ENCODE results near the gene MAGIX. TPM values are rescaled to one million over a fixed set of nuclear protein-coding genes. Genes with fewer than 3 reads are reported as not detected.
"Not testable (repeated sequence)": the region's sequence is repeated elsewhere in the genome, so short reads cannot be mapped to it uniquely, and the experiment has no call there.

Gene MAGIX
- total and polyA plus RNA-seq, 2 donors, result 1.3 to 3.0 TPM

DNA sequence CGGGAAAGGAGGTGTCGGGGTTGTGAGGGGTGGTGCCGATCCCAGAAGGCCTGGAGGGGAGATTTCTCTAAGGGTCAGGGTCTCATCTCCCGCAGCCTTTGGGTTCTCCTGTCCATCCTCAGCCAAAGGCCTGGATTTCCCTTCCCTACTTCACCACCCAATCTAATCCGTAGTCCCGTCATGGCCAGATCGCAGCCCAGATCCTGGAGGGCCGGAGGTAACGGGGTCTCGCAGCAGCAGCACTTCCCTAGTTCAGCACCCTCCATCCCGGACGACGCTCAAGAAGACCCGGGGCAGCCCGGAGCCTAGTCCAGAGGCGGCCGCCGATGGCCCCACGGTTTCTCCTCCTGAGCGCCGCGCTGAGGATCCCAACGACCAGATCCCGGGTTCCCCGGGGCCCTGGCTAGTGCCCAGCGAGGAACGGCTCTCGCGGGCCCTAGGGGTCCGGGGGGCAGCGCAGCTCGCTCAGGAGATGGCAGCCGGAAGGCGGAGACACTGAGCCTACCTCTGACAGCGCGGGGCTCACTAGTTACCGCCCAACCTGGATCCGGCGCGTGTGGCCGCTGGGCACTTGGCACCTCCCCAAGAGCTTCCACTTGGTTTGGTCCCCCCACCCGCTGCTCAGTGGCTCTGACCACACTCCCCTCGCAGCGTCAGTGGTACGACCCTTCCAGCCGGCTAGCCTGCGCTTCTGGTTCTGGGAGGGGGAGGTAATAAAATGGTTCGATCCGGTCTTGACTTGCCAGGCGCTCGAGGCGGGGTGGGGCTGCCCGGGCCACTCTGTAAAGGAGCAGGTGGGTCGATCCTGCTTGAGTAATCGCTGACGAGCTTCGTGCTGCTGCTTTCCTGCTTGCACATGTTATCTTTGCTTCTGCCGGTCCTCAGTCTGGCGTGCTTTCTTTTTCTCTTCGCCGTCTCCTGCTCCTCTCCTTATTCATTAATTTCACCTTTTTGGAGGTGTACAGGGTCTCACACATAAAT lies 3.6 kb downstream of the MAGIX start:
- H3K4me3 ChIP-seq (ENCODE audit: low read length in 2 of 2), result peak overlapping the region; percentile 40 to 50
- peak in 3 of 9 donors; percentile 40 to 69 (median 44) for DNase-seq (ENCODE audit: low read depth in 6 of 9, low spot score in 9 of 9)

DNA sequence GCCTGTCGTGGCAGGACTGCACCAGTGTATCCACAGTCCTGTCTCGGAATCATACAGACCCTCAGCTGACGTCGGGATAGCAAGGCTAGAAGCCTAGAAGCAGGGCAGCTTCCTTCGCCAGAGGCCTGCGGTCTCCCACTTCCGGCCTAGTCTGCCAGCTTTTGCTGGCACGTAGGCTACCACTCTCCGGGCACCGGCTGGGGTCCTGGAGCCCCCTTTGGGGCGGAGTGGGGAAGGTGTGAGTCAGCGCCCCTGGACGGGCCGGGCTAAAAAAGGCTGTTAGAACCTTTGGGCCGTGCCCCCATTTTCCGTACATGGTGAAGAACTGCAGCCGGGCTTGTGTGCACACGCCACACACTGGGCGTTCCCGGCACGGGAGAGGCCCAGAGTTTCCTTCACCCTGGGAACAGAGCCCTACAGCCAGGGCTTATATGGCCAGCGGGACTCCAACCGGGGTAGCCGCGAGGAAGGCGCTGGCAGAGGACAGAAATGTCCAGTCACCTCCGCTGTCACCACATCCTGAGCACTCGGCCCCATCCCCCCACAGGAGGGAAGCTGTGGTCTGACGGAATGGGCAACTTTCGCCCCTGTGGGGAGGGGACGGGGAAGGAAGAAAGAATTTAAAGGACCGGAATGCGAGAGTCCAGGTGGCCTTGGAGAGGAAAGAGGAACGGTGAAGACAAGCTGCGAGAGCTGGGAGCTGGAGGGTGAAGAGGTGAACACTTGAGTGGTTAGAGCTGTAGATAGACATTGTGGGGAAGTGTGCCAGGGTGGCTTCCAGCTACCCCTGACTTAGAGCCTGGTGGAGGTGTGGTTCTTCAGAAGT lies 4.6 kb downstream of the MAGIX start:
- Histone ChIP-seq H3K4me3 (ENCODE audit: low read length in 2 of 2) (peak overlapping the region; percentile 40 to 50), H3K27ac (ENCODE audit: low read depth in 1 of 2, low read length in 1 of 2) (peak overlapping the region; percentile 87 to 92)

More for the DNA sequence above, 3.6 kb downstream of the MAGIX start:
- Histone ChIP-seq H3K4me1 (ENCODE audit: control insufficient read depth in 2 of 2, insufficient read depth in 2 of 2, low read length in 2 of 2) (peaks cover 7 to 31% of the 10 kb centered on the region in 2 donors), H3K9me3 (ENCODE audit: control insufficient read depth in 2 of 2, insufficient read depth in 1 of 2, low read length in 1 of 2) (peaks cover 0 to 17% of the 10 kb centered on the region in 2 donors), H3K27me3 (ENCODE audit: control insufficient read depth in 2 of 2, insufficient read depth in 1 of 2, low read length in 1 of 2) (no peaks in the 10 kb centered on the region), H3K36me3 (ENCODE audit: control insufficient read depth in 2 of 2, insufficient read depth in 2 of 2, low read length in 1 of 2) (no peaks in the 10 kb centered on the region), H3K27ac (ENCODE audit: low read depth in 1 of 2, low read length in 1 of 2) (peak overlapping the region; percentile 87 to 92)
- 10% methylated on average over 61 of the region's 61 CpGs for WGBS

DNA sequence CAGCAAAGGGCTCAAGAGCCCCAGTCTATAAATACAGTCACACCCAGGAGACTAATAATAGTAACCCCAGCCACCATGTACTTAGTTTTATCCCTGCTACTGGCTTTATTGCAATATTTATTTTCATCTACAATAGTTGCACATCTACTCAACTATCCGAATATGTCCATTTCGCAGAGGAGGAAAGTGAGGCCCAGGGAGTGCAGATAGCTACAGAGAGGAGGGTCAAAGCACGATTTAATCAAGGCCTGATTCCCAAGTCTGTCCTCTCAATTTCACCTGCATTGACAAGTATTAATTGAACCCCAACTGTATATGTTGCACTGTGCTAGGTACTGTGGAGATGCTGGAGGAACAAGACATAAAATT lies 5.2 kb downstream of the MAGIX start:
- no peaks in the 10 kb centered on the region for H3K27me3 ChIP-seq (ENCODE audit: control insufficient read depth in 2 of 2, insufficient read depth in 1 of 2, low read length in 1 of 2)
- H3K9me3 ChIP-seq (ENCODE audit: control insufficient read depth in 2 of 2, insufficient read depth in 1 of 2, low read length in 1 of 2), result peaks cover 0 to 22% of the 10 kb centered on the region in 2 donors
- H3K27ac ChIP-seq (ENCODE audit: low read depth in 1 of 2, low read length in 1 of 2), result peak overlapping the region in 1 of 2 donors; percentile 92
- H3K4me3 ChIP-seq (ENCODE audit: low read length in 2 of 2), result no peak overlapping the region
- DNase-seq (ENCODE audit: low read depth in 6 of 9, low spot score in 9 of 9), result no peak
- peaks cover 7 to 37% of the 10 kb centered on the region in 2 donors for H3K4me1 ChIP-seq (ENCODE audit: control insufficient read depth in 2 of 2, insufficient read depth in 2 of 2, low read length in 2 of 2)
- WGBS, result 46% methylated on average over 3 of the region's 3 CpGs
- H3K36me3 ChIP-seq (ENCODE audit: control insufficient read depth in 2 of 2, insufficient read depth in 2 of 2, low read length in 1 of 2), result no peaks in the 10 kb centered on the region

More for the DNA sequence above, 4.6 kb downstream of the MAGIX start:
- peak in 3 of 9 donors; percentile 42 to 72 (median 51) for DNase-seq (ENCODE audit: low read depth in 6 of 9, low spot score in 9 of 9)
- Histone ChIP-seq H3K36me3 (ENCODE audit: control insufficient read depth in 2 of 2, insufficient read depth in 2 of 2, low read length in 1 of 2) (no peaks in the 10 kb centered on the region), H3K27me3 (ENCODE audit: control insufficient read depth in 2 of 2, insufficient read depth in 1 of 2, low read length in 1 of 2) (no peaks in the 10 kb centered on the region), H3K9me3 (ENCODE audit: control insufficient read depth in 2 of 2, insufficient read depth in 1 of 2, low read length in 1 of 2) (peaks cover 0 to 22% of the 10 kb centered on the region in 2 donors), H3K4me1 (ENCODE audit: control insufficient read depth in 2 of 2, insufficient read depth in 2 of 2, low read length in 2 of 2) (peaks cover 7 to 34% of the 10 kb centered on the region in 2 donors)
- WGBS, result 2% methylated on average over 35 of the region's 35 CpGs

DNA sequence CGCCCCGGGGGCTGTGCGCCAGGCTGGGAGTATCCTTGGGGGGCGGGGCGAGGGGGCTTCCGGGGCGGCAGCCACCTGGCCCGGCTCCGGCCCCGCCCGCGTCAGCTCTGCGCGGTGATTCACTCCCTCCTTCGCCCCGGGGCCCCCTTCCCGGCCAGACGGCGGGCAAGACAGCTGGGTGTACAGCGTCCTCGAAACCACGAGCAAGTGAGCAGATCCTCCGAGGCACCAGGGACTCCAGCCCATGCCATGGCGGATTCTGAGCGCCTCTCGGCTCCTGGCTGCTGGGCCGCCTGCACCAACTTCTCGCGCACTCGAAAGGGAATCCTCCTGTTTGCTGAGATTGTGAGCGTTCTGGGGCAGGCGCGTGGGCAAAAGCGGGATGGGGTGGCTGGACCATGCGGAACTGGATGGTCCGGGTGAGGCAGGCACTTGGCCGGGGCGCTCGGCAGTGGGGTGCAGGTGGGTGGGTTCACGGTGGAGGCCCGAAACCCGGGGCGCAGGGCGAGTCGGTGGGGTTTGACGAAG lies 9.3 kb downstream of the MAGIX start, which contains the start of gene PLP2:
TSS of gene PLP2 (plus strand) at position 147 of the 528 bp plus-strand sequence. CDS start at position 250, 103 bp downstream.
- Histone ChIP-seq H3K27ac (ENCODE audit: low read depth in 1 of 2, low read length in 1 of 2) (peak within 1 kb of the TSS; percentile 82 to 90), H3K9me3 (ENCODE audit: control insufficient read depth in 2 of 2, insufficient read depth in 1 of 2, low read length in 1 of 2) (peaks cover 0 to 8% of the 10 kb centered on the region in 2 donors), H3K4me3 (ENCODE audit: low read length in 2 of 2) (peak within 1 kb of the TSS; percentile 54 to 68), H3K4me1 (ENCODE audit: control insufficient read depth in 2 of 2, insufficient read depth in 2 of 2, low read length in 2 of 2) (peaks cover 5 to 26% of the 10 kb centered on the region in 2 donors), H3K36me3 (ENCODE audit: control insufficient read depth in 2 of 2, insufficient read depth in 2 of 2, low read length in 1 of 2) (peaks cover 15 to 18% of the 10 kb centered on the region in 2 donors), H3K27me3 (ENCODE audit: control insufficient read depth in 2 of 2, insufficient read depth in 1 of 2, low read length in 1 of 2) (no peaks in the 10 kb centered on the region)
- WGBS, result under 1% methylated on average over 46 of the region's 46 CpGs
- DNase-seq (ENCODE audit: low read depth in 6 of 9, low spot score in 9 of 9), result peak in 5 of 9 donors; percentile 46 to 70 (median 51)

DNA sequence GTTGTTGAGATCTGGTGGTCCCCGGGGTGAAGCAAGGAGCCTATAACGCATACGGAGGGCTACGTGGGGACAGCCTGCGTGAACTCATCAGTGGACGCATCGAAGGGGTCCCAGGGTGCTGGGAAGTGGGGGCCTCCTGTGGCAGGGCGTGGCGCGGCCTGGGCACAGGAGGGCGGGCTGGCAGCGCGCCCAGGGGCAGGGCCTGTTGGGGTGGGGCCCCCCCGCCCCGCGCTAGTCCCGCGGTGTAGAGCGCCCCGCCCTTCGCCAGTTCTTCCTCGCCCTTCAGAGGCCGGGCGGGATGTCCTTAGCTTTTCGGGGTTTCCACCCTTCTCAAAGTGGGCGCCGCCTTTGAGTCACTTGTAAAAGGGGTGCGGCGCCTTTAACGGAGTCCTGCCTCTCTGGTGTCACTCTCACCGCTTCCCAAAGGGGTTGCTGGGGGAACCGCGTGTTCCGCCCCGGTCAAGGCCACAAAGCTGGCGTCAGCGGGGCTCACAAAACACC lies 9.8 kb downstream of the MAGIX start:
- peak overlapping the region; percentile 54 to 68 for H3K4me3 ChIP-seq (ENCODE audit: low read length in 2 of 2)
- H3K9me3 ChIP-seq (ENCODE audit: control insufficient read depth in 2 of 2, insufficient read depth in 1 of 2, low read length in 1 of 2), result peaks cover 0 to 8% of the 10 kb centered on the region in 2 donors
- under 1% methylated on average over 33 of the region's 37 CpGs for WGBS
- peaks cover 15 to 20% of the 10 kb centered on the region in 2 donors for H3K36me3 ChIP-seq (ENCODE audit: control insufficient read depth in 2 of 2, insufficient read depth in 2 of 2, low read length in 1 of 2)
- no peaks in the 10 kb centered on the region for H3K27me3 ChIP-seq (ENCODE audit: control insufficient read depth in 2 of 2, insufficient read depth in 1 of 2, low read length in 1 of 2)
- DNase-seq (ENCODE audit: low read depth in 6 of 9, low spot score in 9 of 9), result peak in 2 of 9 donors; percentile 44 to 65
- peak overlapping the region; percentile 82 to 90 for H3K27ac ChIP-seq (ENCODE audit: low read depth in 1 of 2, low read length in 1 of 2)
- peaks cover 4 to 21% of the 10 kb centered on the region in 2 donors for H3K4me1 ChIP-seq (ENCODE audit: control insufficient read depth in 2 of 2, insufficient read depth in 2 of 2, low read length in 2 of 2)

DNA sequence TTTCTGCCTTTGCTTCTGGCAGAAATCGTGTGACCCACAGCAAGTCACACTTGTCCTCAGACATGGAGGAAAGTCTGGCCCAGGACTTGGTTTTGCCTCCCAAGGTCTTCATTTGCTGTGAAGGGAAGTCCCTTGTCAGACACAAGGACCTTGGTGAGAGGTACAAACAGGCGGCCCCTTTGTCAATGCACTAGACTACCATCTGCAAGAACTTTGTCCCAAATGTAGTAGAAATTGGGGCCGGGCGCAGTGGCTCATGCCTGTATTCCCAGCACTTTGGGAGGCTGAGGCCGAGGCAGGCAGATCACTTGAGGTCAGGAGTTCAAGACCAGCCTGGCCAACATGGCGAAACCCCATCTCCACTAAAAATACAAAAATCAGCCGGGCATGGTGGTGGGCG lies 11.0 kb downstream of the MAGIX start:
- H3K36me3 ChIP-seq (ENCODE audit: control insufficient read depth in 2 of 2, insufficient read depth in 2 of 2, low read length in 1 of 2), result peaks cover 24% of the 10 kb centered on the region in 2 donors
- not testable (repeated sequence) for H3K27ac ChIP-seq (ENCODE audit: low read depth in 1 of 2, low read length in 1 of 2); H3K27me3 ChIP-seq (ENCODE audit: control insufficient read depth in 2 of 2, insufficient read depth in 1 of 2, low read length in 1 of 2); H3K4me3 ChIP-seq (ENCODE audit: low read length in 2 of 2); DNase-seq (ENCODE audit: low read depth in 6 of 9, low spot score in 9 of 9)
- 93% methylated on average over 8 of the region's 8 CpGs for WGBS
- peaks cover 0 to 14% of the 10 kb centered on the region in 2 donors for H3K9me3 ChIP-seq (ENCODE audit: control insufficient read depth in 2 of 2, insufficient read depth in 1 of 2, low read length in 1 of 2)
- peaks cover 0 to 14% of the 10 kb centered on the region in 2 donors for H3K4me1 ChIP-seq (ENCODE audit: control insufficient read depth in 2 of 2, insufficient read depth in 2 of 2, low read length in 2 of 2)

DNA sequence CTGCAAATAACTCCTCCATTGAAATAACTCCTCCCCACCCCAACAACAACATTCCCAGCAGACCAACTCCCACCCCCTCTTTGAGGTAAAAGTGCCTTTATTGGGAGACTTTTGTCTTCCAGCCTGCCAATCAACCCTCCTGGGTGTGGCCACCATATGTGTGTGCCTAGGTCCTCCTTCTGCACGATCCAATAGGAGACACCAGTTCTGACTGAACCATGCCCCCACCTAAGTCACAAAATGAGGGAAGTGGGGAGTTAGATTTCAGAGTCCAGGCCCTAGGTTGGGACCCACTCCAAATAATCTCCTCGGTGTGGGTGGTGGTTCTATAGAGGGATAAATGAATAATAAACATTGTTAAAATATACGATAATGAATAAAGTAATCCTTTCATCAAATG lies 12.2 kb downstream of the MAGIX start:
- Histone ChIP-seq H3K27ac (ENCODE audit: low read depth in 1 of 2, low read length in 1 of 2) (no peak overlapping the region), H3K9me3 (ENCODE audit: control insufficient read depth in 2 of 2, insufficient read depth in 1 of 2, low read length in 1 of 2) (peaks cover 0 to 14% of the 10 kb centered on the region in 2 donors), H3K27me3 (ENCODE audit: control insufficient read depth in 2 of 2, insufficient read depth in 1 of 2, low read length in 1 of 2) (no peaks in the 10 kb centered on the region), H3K4me3 (ENCODE audit: low read length in 2 of 2) (no peak overlapping the region), H3K36me3 (ENCODE audit: control insufficient read depth in 2 of 2, insufficient read depth in 2 of 2, low read length in 1 of 2) (peaks cover 33 to 34% of the 10 kb centered on the region in 2 donors), H3K4me1 (ENCODE audit: control insufficient read depth in 2 of 2, insufficient read depth in 2 of 2, low read length in 2 of 2) (peaks cover 0 to 14% of the 10 kb centered on the region in 2 donors)
- no peak for DNase-seq (ENCODE audit: low read depth in 6 of 9, low spot score in 9 of 9)
- 97% methylated on average over 3 of the region's 3 CpGs for WGBS

DNA sequence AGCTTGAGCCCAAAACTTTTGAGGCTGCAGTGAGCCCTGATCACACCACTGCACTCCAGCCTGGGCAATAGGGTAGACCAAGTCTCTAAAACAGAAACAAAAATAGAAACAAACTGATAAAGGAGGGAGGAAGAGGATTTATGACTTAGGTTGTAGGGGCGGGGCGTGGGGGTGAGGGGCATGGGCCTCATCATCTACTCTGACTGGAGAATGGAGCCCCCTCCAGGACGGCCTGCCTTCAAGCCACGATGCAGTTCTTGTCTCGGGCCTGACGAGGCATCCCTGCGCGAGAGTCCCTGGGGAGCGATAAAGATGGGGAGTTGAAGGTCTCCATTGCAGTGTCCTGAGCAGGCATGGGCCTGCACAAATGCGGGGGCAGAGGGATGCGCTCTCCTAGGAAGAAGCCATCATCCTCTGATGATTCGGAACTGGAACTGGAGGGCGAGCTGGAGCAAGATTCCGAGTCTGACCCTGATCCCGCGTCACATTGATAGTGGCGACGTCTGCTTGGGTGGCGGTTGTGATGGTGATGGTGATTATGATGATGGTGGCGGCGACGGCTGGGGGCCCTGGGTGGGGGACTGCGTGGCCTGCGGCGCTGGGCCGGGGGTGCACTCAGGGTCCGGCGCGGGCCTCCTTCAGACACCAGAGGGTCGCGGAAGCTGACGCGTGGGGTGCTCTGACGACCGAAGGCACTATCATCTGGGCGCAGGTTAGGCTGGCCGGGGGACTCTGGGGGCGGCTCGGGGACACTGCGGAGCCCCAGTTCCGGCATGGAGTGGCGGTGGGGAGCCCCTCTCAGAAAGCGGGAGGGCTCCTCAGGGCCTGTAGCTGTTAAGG lies 13.1 kb downstream of the MAGIX start:
- Histone ChIP-seq H3K4me1 (ENCODE audit: control insufficient read depth in 2 of 2, insufficient read depth in 2 of 2, low read length in 2 of 2) (peaks cover 0 to 14% of the 10 kb centered on the region in 2 donors), H3K27ac (ENCODE audit: low read depth in 1 of 2, low read length in 1 of 2) (no peak overlapping the region), H3K9me3 (ENCODE audit: control insufficient read depth in 2 of 2, insufficient read depth in 1 of 2, low read length in 1 of 2) (peaks cover 0 to 14% of the 10 kb centered on the region in 2 donors), H3K4me3 (ENCODE audit: low read length in 2 of 2) (no peak overlapping the region), H3K36me3 (ENCODE audit: control insufficient read depth in 2 of 2, insufficient read depth in 2 of 2, low read length in 1 of 2) (peaks cover 34% of the 10 kb centered on the region in 2 donors), H3K27me3 (ENCODE audit: control insufficient read depth in 2 of 2, insufficient read depth in 1 of 2, low read length in 1 of 2) (no peaks in the 10 kb centered on the region)
- WGBS, result 97% methylated on average over 43 of the region's 43 CpGs
- no peak for DNase-seq (ENCODE audit: low read depth in 6 of 9, low spot score in 9 of 9)

Data from thymus (tissue), 11 donors.